H1 (cell line): ENCODE measurements around the gene MAP6D1. TPM values are rescaled to one million over a fixed set of nuclear protein-coding genes. Genes with fewer than 3 reads are reported as not detected.

Source experiments
- CTCF ChIA-PET: fragments of 300-600 bp; sonication (Branson Sonifier 250); formaldehyde crosslinking; loops from one replicate; lab custom pipeline; 2021; ENCODE audit not compliant: partially characterized antibody; lab: Charles Lee
- POLR2A ChIA-PET: fragments of 300-600 bp; sonication (Branson Sonifier 250); formaldehyde crosslinking; loops from one replicate; lab custom pipeline; 2021; ENCODE audit warnings: inconsistent platforms; ENCODE audit not compliant: partially characterized antibody; lab: Charles Lee
- DNase-seq, 2 experiments: peaks; one replicate each; pipeline versions ENCODE4 v3.0.0 to v3.0.0-alpha.2; 2010 to 2022; ENCODE audit warnings: low spot score in 2 of 2, low read depth in 1 of 2, mixed read lengths in 1 of 2
- FAIRE-seq: peaks from 2 replicates; lab custom pipeline; 2011; peaks lifted over from hg19 to GRCh38; lab: Jason Lieb, UNC
- H2AFZ ChIP-seq: 2 replicates; pipeline ENCODE4 v1.8.1; 2012; ENCODE audit warnings: low read length, inconsistent platforms
- H2AK5ac ChIP-seq: 2 replicates; pipeline ENCODE4 v1.6.1; 2013; ENCODE audit warnings: low read depth, low read length
- H2BK120ac ChIP-seq: replicated peaks from 2 replicates; pipeline ENCODE3; 2013; ENCODE audit warnings: low read depth, low read length, inconsistent platforms
- H2BK12ac ChIP-seq: 2 replicates; pipeline ENCODE4 v1.6.1; 2013; ENCODE audit warnings: low read depth, low read length
- H2BK15ac ChIP-seq: 2 replicates; pipeline ENCODE4 v1.6.1; 2013; ENCODE audit warnings: low read length
- H2BK20ac ChIP-seq: 2 replicates; pipeline ENCODE4 v1.6.1; 2013; ENCODE audit warnings: low read length
- H2BK5ac ChIP-seq: 2 replicates; pipeline ENCODE4 v1.6.1; 2013; ENCODE audit warnings: low read depth, low read length
- H3K14ac ChIP-seq: 2 replicates; pipeline ENCODE4 v1.6.1; 2013; ENCODE audit warnings: inconsistent platforms; ENCODE audit not compliant: insufficient read length
- H3K18ac ChIP-seq: 2 replicates; pipeline ENCODE4 v1.6.1; 2013; ENCODE audit warnings: low read length; ENCODE audit errors: extremely low read depth
- H3K23ac ChIP-seq: 2 replicates; pipeline ENCODE4 v1.6.1; 2013; ENCODE audit warnings: inconsistent platforms; ENCODE audit not compliant: insufficient read length
- H3K23me2 ChIP-seq: 2 replicates; pipeline ENCODE4 v1.6.1; 2013; ENCODE audit warnings: low read depth, low read length
- H3K27ac ChIP-seq: 2 replicates; pipeline ENCODE4 v1.6.1; 2011; ENCODE audit warnings: low read depth, low read length, inconsistent platforms
- H3K27me3 ChIP-seq, 4 experiments: replicated peaks in 1 of 4; 1 replicate in 1 of 4; 2 replicates in 3 of 4; pipeline versions ENCODE4 v1.6.1 to v1.8.1; 2011 to 2013; ENCODE audit warnings: low read length in 3 of 4, mild to moderate bottlenecking in 3 of 4, inconsistent platforms in 2 of 4, mixed read lengths in 2 of 4, moderate library complexity in 1 of 4; ENCODE audit not compliant: control insufficient read depth in 3 of 4, insufficient read depth in 3 of 4; ENCODE audit errors: extremely low read depth in 1 of 4
- H3K36me3 ChIP-seq, 4 experiments: 2 replicates each; pipeline versions ENCODE4 v1.6.1 to v1.8.1; 2011 to 2013; ENCODE audit warnings: mild to moderate bottlenecking in 4 of 4, low read length in 3 of 4, moderate library complexity in 2 of 4, control low read depth in 1 of 4, inconsistent platforms in 1 of 4; ENCODE audit not compliant: insufficient read depth in 4 of 4, control insufficient read depth in 2 of 4
- H3K4ac ChIP-seq: replicated peaks from 2 replicates; pipeline ENCODE3; 2013; ENCODE audit warnings: low read length, low read depth, mixed read lengths, inconsistent platforms; ENCODE audit not compliant: insufficient read length
- H3K4me1 ChIP-seq, 4 experiments: replicated peaks in 1 of 4; 1 replicate in 1 of 4; 2 replicates in 3 of 4; pipeline versions ENCODE4 v1.6.1 to v1.8.1; 2011 to 2013; ENCODE audit warnings: low read length in 3 of 4, inconsistent platforms in 2 of 4, mixed read lengths in 1 of 4; ENCODE audit not compliant: insufficient read depth in 4 of 4, control insufficient read depth in 3 of 4
- H3K4me2 ChIP-seq, 2 experiments: 2 replicates each; pipeline versions ENCODE4 v1.6.1 to v1.8.1; 2011 to 2013; ENCODE audit warnings: low read depth in 2 of 2, low read length in 2 of 2, control low read depth in 1 of 2, inconsistent platforms in 1 of 2, mild to moderate bottlenecking in 1 of 2; ENCODE audit not compliant: insufficient read depth in 1 of 2
- H3K4me3 ChIP-seq, 4 experiments: fragments of 200-600, 300-600 bp in 1 of 4; sonication (generic), shearing (Covaris generic), sonication (Bioruptor Twin) in 1 of 4; 2 replicates each; pipeline versions ENCODE4 v1.5.1 to v1.8.1; 2011 to 2016; ENCODE audit warnings: low read length in 4 of 4, low read depth in 3 of 4, control low read depth in 2 of 4, inconsistent platforms in 2 of 4, mild to moderate bottlenecking in 2 of 4, mixed read lengths in 1 of 4, moderate library complexity in 1 of 4; ENCODE audit not compliant: insufficient read depth in 2 of 4; ENCODE audit errors: extremely low read depth in 1 of 4
- H3K56ac ChIP-seq: replicated peaks from 2 replicates; pipeline ENCODE3; 2013; ENCODE audit warnings: low read depth, mild to moderate bottlenecking, mixed read lengths, low read length, inconsistent platforms; ENCODE audit not compliant: insufficient read length
- H3K79me1 ChIP-seq: 2 replicates; pipeline ENCODE4 v1.6.1; 2013; ENCODE audit warnings: low read depth, low read length, control low read depth
- H3K79me2 ChIP-seq, 2 experiments: 2 replicates each; pipeline versions ENCODE4 v1.6.1 to v1.8.1; 2012 to 2013; ENCODE audit warnings: low read length in 2 of 2, mild to moderate bottlenecking in 2 of 2, inconsistent platforms in 1 of 2; ENCODE audit not compliant: insufficient read depth in 2 of 2, control insufficient read depth in 1 of 2
- H3K9ac ChIP-seq, 4 experiments: replicated peaks in 1 of 4; 1 replicate in 1 of 4; 2 replicates in 3 of 4; pipeline versions ENCODE4 v1.6.1 to v1.8.1; 2011 to 2013; ENCODE audit warnings: low read depth in 3 of 4, low read length in 3 of 4, control low read depth in 2 of 4, mild to moderate bottlenecking in 2 of 4, moderate library complexity in 2 of 4, inconsistent platforms in 1 of 4; ENCODE audit errors: extremely low read depth in 1 of 4
- H3K9me3 ChIP-seq, 2 experiments: 2 replicates each; pipeline versions ENCODE4 v1.6.1 to v1.8.1; 2012 to 2013; ENCODE audit warnings: mild to moderate bottlenecking in 2 of 2, moderate library complexity in 2 of 2, control low read depth in 1 of 2, inconsistent platforms in 1 of 2, low read depth in 1 of 2, low read length in 1 of 2, mixed read lengths in 1 of 2; ENCODE audit not compliant: insufficient read depth in 2 of 2
- H4K20me1 ChIP-seq, 2 experiments: replicated peaks in 1 of 2; 2 replicates each; pipeline versions ENCODE3 to v1.8.1; 2011 to 2013; ENCODE audit warnings: inconsistent platforms in 2 of 2, low read length in 2 of 2, mild to moderate bottlenecking in 1 of 2; ENCODE audit not compliant: insufficient read depth in 2 of 2, control insufficient read depth in 1 of 2
- H4K5ac ChIP-seq: 2 replicates; pipeline ENCODE4 v1.6.1; 2013; ENCODE audit warnings: low read length, low read depth, mixed read lengths, inconsistent platforms; ENCODE audit not compliant: insufficient read length
- H4K8ac ChIP-seq: 2 replicates; pipeline ENCODE4 v1.8.0; 2013; ENCODE audit warnings: mild to moderate bottlenecking, moderate library complexity, low read length, inconsistent platforms; ENCODE audit not compliant: insufficient read depth; ENCODE audit errors: extremely low read depth
- H4K91ac ChIP-seq: replicated peaks from 2 replicates; pipeline ENCODE3; 2013; ENCODE audit warnings: low read length, mixed read lengths, inconsistent platforms; ENCODE audit not compliant: insufficient read length
- KDM1A ChIP-seq: fragments of 200-600, 300-600 bp; sonication (generic); IDR thresholded peaks from 2 replicates; pipeline ENCODE4 v1.7.1; 2016; ENCODE audit warnings: mild to moderate bottlenecking, low read length, borderline replicate concordance
- POLR2A ChIP-seq, 2 experiments: IDR thresholded peaks; 1 replicate in 1 of 2; 2 replicates in 1 of 2; pipeline ENCODE4 v1.6.1; 2011; ENCODE audit warnings: low read depth in 2 of 2, low read length in 2 of 2, mild to moderate bottlenecking in 2 of 2; ENCODE audit errors: control extremely low read depth in 1 of 2
- WGBS, 2 experiments: shearing (Covaris generic) in 1 of 2; methylation state at CpG; one replicate each; pipeline versions ENCODE4 v1.1.6 to v1.1.7; 2013 to 2015; ENCODE audit warnings: low lambda C conversion rate in 2 of 2, mixed read lengths in 2 of 2, inconsistent platforms in 1 of 2, low coverage in 1 of 2, missing lambda C conversion rate in 1 of 2; ENCODE audit not compliant: insufficient replicate concordance in 2 of 2, insufficient coverage in 1 of 2, insufficient read length in 1 of 2; ENCODE audit errors: extremely low coverage in 1 of 2, missing lambda C conversion rate in 1 of 2; 5-methylcytosine and 5-hydroxymethylcytosine counted together
- polyA plus RNA-seq, 7 experiments: library from polyadenylated mRNA; depleted of rRNA in 3 of 7; stranded (reverse) in 5 of 7; unstranded in 2 of 7; fragments of >200 nt in 5 of 7; fragments of 200-250 nt in 2 of 7; gene quantifications; 1 replicate in 5 of 7; 2 replicates in 1 of 7; 4 replicates in 1 of 7; pipeline versions ENCODE4 v1.2.1 to v1.2.3, GENCODE V29; 2011 to 2013; ENCODE audit warnings: missing spikeins in 2 of 7, mixed read lengths in 2 of 7
- total RNA-seq: library from RNA; stranded (reverse); fragmentation: NEBNext Ultra II Directional; extraction: Animal tissue kit (Norgen Biotek cat#: 25700); gene quantifications from 2 replicates; pipeline ENCODE4 v1.2.1, GENCODE V29; 2021

Gene MAP6D1
- total and polyA plus RNA-seq, 2 of the 8 experiments (the other 6 are each of a cell fraction or from before 2014, with no cell fraction given): 4.8 to 5.2 TPM

DNA sequence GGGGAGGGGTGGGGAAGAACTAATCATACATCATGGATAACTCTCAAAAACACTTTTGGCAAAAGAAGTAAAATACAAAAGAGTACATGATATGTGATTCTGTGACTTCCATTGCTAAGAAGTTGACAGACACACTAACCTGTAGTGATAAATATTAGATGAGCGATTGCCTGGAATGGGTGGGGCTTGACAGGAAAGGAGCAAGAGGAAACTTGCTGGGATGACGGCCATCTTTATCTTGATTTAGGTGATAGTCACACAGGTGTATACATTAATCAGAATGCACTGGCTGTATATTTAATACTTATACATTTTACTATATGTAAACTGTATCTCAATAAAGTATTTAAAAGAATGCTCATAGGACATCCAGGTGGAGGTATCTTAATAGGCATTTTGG lies 46.2 kb upstream of the MAP6D1 start:
- no peaks in the 10 kb centered on the region for H3K27me3 ChIP-seq
- peaks cover 1 to 3% of the 10 kb centered on the region in 2 experiments for H4K20me1 ChIP-seq
- H3K36me3 ChIP-seq: peaks cover 0 to 13% (median 8%) of the 10 kb centered on the region in 4 experiments; a peak in 5 of 8 replicates
- H3K9me3 ChIP-seq: no peaks in the 10 kb centered on the region
- H4K91ac ChIP-seq: no peak overlapping the region
- H2BK12ac ChIP-seq: no peak overlapping the region
- H3K4me1 ChIP-seq: no peaks in the 10 kb centered on the region
- H2AK5ac ChIP-seq: no peak overlapping the region
- no peak overlapping the region for H3K4me2 ChIP-seq
- DNase-seq (no peak), FAIRE-seq (no peak)
- no peak overlapping the region for H3K27ac ChIP-seq
- no peak overlapping the region for H4K5ac ChIP-seq
- TF ChIP-seq POLR2A (IDR thresholded peaks at IDR 0.05; ENCODE audit: control extremely low read depth in 1 of 2, low read depth in 2 of 2, low read length in 2 of 2) (no peak), KDM1A (no peak)
- H3K23ac ChIP-seq: no peak overlapping the region
- no peak overlapping the region for H3K56ac ChIP-seq
- no peak overlapping the region for H4K8ac ChIP-seq
- no peak overlapping the region for H3K14ac ChIP-seq
- H2BK15ac ChIP-seq: no peak overlapping the region
- H3K79me2 ChIP-seq: peaks cover 12 to 72% of the 10 kb centered on the region in 2 experiments
- CTCF ChIA-PET: interaction anchor here (0.7 kb wide), 1 partner anchor 13 kb away, joined by 3 read pairs; the partner anchor contains the start of gene PARL
- 92% methylated on average over 2 of the region's 2 CpGs; no CpG with 5 or more reads in 1 of the 2 experiments for WGBS, 2 experiments
- H2BK120ac ChIP-seq: no peak overlapping the region
- POLR2A ChIA-PET: interaction anchor here (0.9 to 2.2 kb wide), 2 partner anchors 13 to 21 kb away, joined by 3 to 10 read pairs; partner anchors contain the start of gene PARL
- H2BK5ac ChIP-seq: no peak overlapping the region
- H2BK20ac ChIP-seq: no peak overlapping the region
- no peaks in the 10 kb centered on the region; the same call in 1 of the 2 replicates for H3K23me2 ChIP-seq
- peaks cover 7% of the 10 kb centered on the region for H3K79me1 ChIP-seq
- H3K4ac ChIP-seq: no peak overlapping the region
- no peak overlapping the region for H3K18ac ChIP-seq
- no peak overlapping the region for H2AFZ ChIP-seq
- no peak overlapping the region for H3K4me3 ChIP-seq
- H3K9ac ChIP-seq: no peak overlapping the region
